ENCODE data around the gene PGA3. TPM values are rescaled to one million over a fixed set of nuclear protein-coding genes. Genes with fewer than 3 reads are reported as not detected.
"Not testable (repeated sequence)": the region's sequence is repeated elsewhere in the genome, so short reads cannot be mapped to it uniquely, and the experiment has no call there.

Gene PGA3
- polyA plus RNA-seq, 2 donors = 1.9 to 27.7 TPM

GRCh38 chr11:61198948-61199523 is 4.3 kb upstream of the PGA3 start:
- H3K27ac ChIP-seq (ENCODE audit: low read depth in 2 of 2, low read length in 1 of 2) = no peak overlapping the region
- H3K36me3 ChIP-seq (ENCODE audit: control insufficient read depth in 2 of 2, insufficient read depth in 2 of 2, low read length in 1 of 2) = no peaks in the 10 kb centered on the region
- H3K4me1 ChIP-seq (ENCODE audit: control insufficient read depth in 2 of 2, insufficient read depth in 2 of 2, low read length in 1 of 2) = no peaks in the 10 kb centered on the region
- no peak overlapping the region for H3K4me3 ChIP-seq (ENCODE audit: low read depth in 1 of 2, low read length in 2 of 2)
- WGBS, 2 donors = 85 to 88% methylated on average over 4 of the region's 4 CpGs
- H3K9me3 ChIP-seq (ENCODE audit: control insufficient read depth in 2 of 2, insufficient read depth in 1 of 2, low read depth in 1 of 2, low read length in 1 of 2) = peaks cover 5 to 6% of the 10 kb centered on the region in 2 donors
- H3K27me3 ChIP-seq (ENCODE audit: control insufficient read depth in 1 of 2, insufficient read depth in 2 of 2, low read length in 2 of 2) = no peaks in the 10 kb centered on the region

GRCh38 chr11:61201476-61201875 is 1.8 kb upstream of the PGA3 start:
- Histone ChIP-seq H3K27ac (ENCODE audit: low read depth in 2 of 2, low read length in 1 of 2) (no peak overlapping the region), H3K27me3 (ENCODE audit: control insufficient read depth in 1 of 2, insufficient read depth in 2 of 2, low read length in 2 of 2) (no peaks in the 10 kb centered on the region), H3K9me3 (ENCODE audit: control insufficient read depth in 2 of 2, insufficient read depth in 1 of 2, low read depth in 1 of 2, low read length in 1 of 2) (peaks cover 5 to 6% of the 10 kb centered on the region in 2 donors), H3K4me3 (ENCODE audit: low read depth in 1 of 2, low read length in 2 of 2) (no peak overlapping the region), H3K4me1 (ENCODE audit: control insufficient read depth in 2 of 2, insufficient read depth in 2 of 2, low read length in 1 of 2) (no peaks in the 10 kb centered on the region), H3K36me3 (ENCODE audit: control insufficient read depth in 2 of 2, insufficient read depth in 2 of 2, low read length in 1 of 2) (no peaks in the 10 kb centered on the region)
- WGBS, 2 donors = 91 to 92% methylated on average over 14 of the region's 14 CpGs

GRCh38 chr11:61203873-61204272 is 558 bp downstream of the PGA3 start:
- WGBS, 2 donors = 38% methylated on average over 2 of the region's 5 CpGs; no CpG with 5 or more reads in 1 of the 2 donors
- not testable (repeated sequence) for H3K4me1 ChIP-seq (ENCODE audit: control insufficient read depth in 2 of 2, insufficient read depth in 2 of 2, low read length in 1 of 2); H3K27me3 ChIP-seq (ENCODE audit: control insufficient read depth in 1 of 2, insufficient read depth in 2 of 2, low read length in 2 of 2); H3K9me3 ChIP-seq (ENCODE audit: control insufficient read depth in 2 of 2, insufficient read depth in 1 of 2, low read depth in 1 of 2, low read length in 1 of 2); H3K4me3 ChIP-seq (ENCODE audit: low read depth in 1 of 2, low read length in 2 of 2); H3K27ac ChIP-seq (ENCODE audit: low read depth in 2 of 2, low read length in 1 of 2); H3K36me3 ChIP-seq (ENCODE audit: control insufficient read depth in 2 of 2, insufficient read depth in 2 of 2, low read length in 1 of 2)

- not testable (repeated sequence) for H3K36me3 ChIP-seq (ENCODE audit: control insufficient read depth in 2 of 2, insufficient read depth in 2 of 2, low read length in 1 of 2); H3K4me3 ChIP-seq (ENCODE audit: low read depth in 1 of 2, low read length in 2 of 2); H3K9me3 ChIP-seq (ENCODE audit: control insufficient read depth in 2 of 2, insufficient read depth in 1 of 2, low read depth in 1 of 2, low read length in 1 of 2); H3K27ac ChIP-seq (ENCODE audit: low read depth in 2 of 2, low read length in 1 of 2); H3K27me3 ChIP-seq (ENCODE audit: control insufficient read depth in 1 of 2, insufficient read depth in 2 of 2, low read length in 2 of 2); H3K4me1 ChIP-seq (ENCODE audit: control insufficient read depth in 2 of 2, insufficient read depth in 2 of 2, low read length in 1 of 2)
- 59 to 69% methylated on average over 14 of the region's 14 CpGs for WGBS, 2 donors
Measured at GRCh38 chr11:61204502-61205059, 1.3 kb downstream of the PGA3 start.

- not testable (repeated sequence) for H3K4me3 ChIP-seq (ENCODE audit: low read depth in 1 of 2, low read length in 2 of 2); H3K27me3 ChIP-seq (ENCODE audit: control insufficient read depth in 1 of 2, insufficient read depth in 2 of 2, low read length in 2 of 2); H3K4me1 ChIP-seq (ENCODE audit: control insufficient read depth in 2 of 2, insufficient read depth in 2 of 2, low read length in 1 of 2); H3K9me3 ChIP-seq (ENCODE audit: control insufficient read depth in 2 of 2, insufficient read depth in 1 of 2, low read depth in 1 of 2, low read length in 1 of 2); H3K36me3 ChIP-seq (ENCODE audit: control insufficient read depth in 2 of 2, insufficient read depth in 2 of 2, low read length in 1 of 2); H3K27ac ChIP-seq (ENCODE audit: low read depth in 2 of 2, low read length in 1 of 2)
- no CpG with 5 or more reads among the region's 9 CpGs for WGBS, 2 donors
Measured at GRCh38 chr11:61207636-61208310, 4.5 kb downstream of the PGA3 start.

- H3K4me3 ChIP-seq (ENCODE audit: low read depth in 1 of 2, low read length in 2 of 2); H3K36me3 ChIP-seq (ENCODE audit: control insufficient read depth in 2 of 2, insufficient read depth in 2 of 2, low read length in 1 of 2); H3K27me3 ChIP-seq (ENCODE audit: control insufficient read depth in 1 of 2, insufficient read depth in 2 of 2, low read length in 2 of 2); H3K4me1 ChIP-seq (ENCODE audit: control insufficient read depth in 2 of 2, insufficient read depth in 2 of 2, low read length in 1 of 2); H3K9me3 ChIP-seq (ENCODE audit: control insufficient read depth in 2 of 2, insufficient read depth in 1 of 2, low read depth in 1 of 2, low read length in 1 of 2); H3K27ac ChIP-seq (ENCODE audit: low read depth in 2 of 2, low read length in 1 of 2): not testable (repeated sequence)
- no CpG with 5 or more reads among the region's 6 CpGs for WGBS, 2 donors
Measured at GRCh38 chr11:61210629-61211028, 7.3 kb downstream of the PGA3 start.

- H3K9me3 ChIP-seq (ENCODE audit: control insufficient read depth in 2 of 2, insufficient read depth in 1 of 2, low read depth in 1 of 2, low read length in 1 of 2); H3K4me3 ChIP-seq (ENCODE audit: low read depth in 1 of 2, low read length in 2 of 2); H3K4me1 ChIP-seq (ENCODE audit: control insufficient read depth in 2 of 2, insufficient read depth in 2 of 2, low read length in 1 of 2); H3K27me3 ChIP-seq (ENCODE audit: control insufficient read depth in 1 of 2, insufficient read depth in 2 of 2, low read length in 2 of 2); H3K27ac ChIP-seq (ENCODE audit: low read depth in 2 of 2, low read length in 1 of 2); H3K36me3 ChIP-seq (ENCODE audit: control insufficient read depth in 2 of 2, insufficient read depth in 2 of 2, low read length in 1 of 2): not testable (repeated sequence)
- WGBS, 2 donors = 68 to 81% methylated on average over 7 of the region's 10 CpGs
Measured at GRCh38 chr11:61211327-61211952, 8.1 kb downstream of the PGA3 start.

- H3K9me3 ChIP-seq (ENCODE audit: control insufficient read depth in 2 of 2, insufficient read depth in 1 of 2, low read depth in 1 of 2, low read length in 1 of 2); H3K36me3 ChIP-seq (ENCODE audit: control insufficient read depth in 2 of 2, insufficient read depth in 2 of 2, low read length in 1 of 2); H3K27ac ChIP-seq (ENCODE audit: low read depth in 2 of 2, low read length in 1 of 2); H3K4me3 ChIP-seq (ENCODE audit: low read depth in 1 of 2, low read length in 2 of 2); H3K27me3 ChIP-seq (ENCODE audit: control insufficient read depth in 1 of 2, insufficient read depth in 2 of 2, low read length in 2 of 2); H3K4me1 ChIP-seq (ENCODE audit: control insufficient read depth in 2 of 2, insufficient read depth in 2 of 2, low read length in 1 of 2): not testable (repeated sequence)
- no CpG with 5 or more reads among the region's 15 CpGs for WGBS, 2 donors
Measured at GRCh38 chr11:61212202-61212601, 8.9 kb downstream of the PGA3 start.

- not testable (repeated sequence) for H3K9me3 ChIP-seq (ENCODE audit: control insufficient read depth in 2 of 2, insufficient read depth in 1 of 2, low read depth in 1 of 2, low read length in 1 of 2); H3K27ac ChIP-seq (ENCODE audit: low read depth in 2 of 2, low read length in 1 of 2); H3K4me3 ChIP-seq (ENCODE audit: low read depth in 1 of 2, low read length in 2 of 2); H3K4me1 ChIP-seq (ENCODE audit: control insufficient read depth in 2 of 2, insufficient read depth in 2 of 2, low read length in 1 of 2); H3K27me3 ChIP-seq (ENCODE audit: control insufficient read depth in 1 of 2, insufficient read depth in 2 of 2, low read length in 2 of 2); H3K36me3 ChIP-seq (ENCODE audit: control insufficient read depth in 2 of 2, insufficient read depth in 2 of 2, low read length in 1 of 2)
- no CpG with 5 or more reads among the region's 3 CpGs for WGBS, 2 donors
Measured at GRCh38 chr11:61213711-61214324, 10.5 kb downstream of the PGA3 start.

Data from esophagus (tissue), 2 donors.